Dedifferentiated amniotic fluid mesenchymal stem cell (primary cell): ENCODE results near the gene RAF1.
"Not testable (repeated sequence)": the region's sequence is repeated elsewhere in the genome, so short reads cannot be mapped to it uniquely, and the experiment has no call there.

ENCODE experiments used
- DNase-seq: peaks from one replicate; pipeline ENCODE4 v3.0.0-alpha.2; 2016; ENCODE audit errors: extremely low spot score

The RAF1 gene

DNA sequence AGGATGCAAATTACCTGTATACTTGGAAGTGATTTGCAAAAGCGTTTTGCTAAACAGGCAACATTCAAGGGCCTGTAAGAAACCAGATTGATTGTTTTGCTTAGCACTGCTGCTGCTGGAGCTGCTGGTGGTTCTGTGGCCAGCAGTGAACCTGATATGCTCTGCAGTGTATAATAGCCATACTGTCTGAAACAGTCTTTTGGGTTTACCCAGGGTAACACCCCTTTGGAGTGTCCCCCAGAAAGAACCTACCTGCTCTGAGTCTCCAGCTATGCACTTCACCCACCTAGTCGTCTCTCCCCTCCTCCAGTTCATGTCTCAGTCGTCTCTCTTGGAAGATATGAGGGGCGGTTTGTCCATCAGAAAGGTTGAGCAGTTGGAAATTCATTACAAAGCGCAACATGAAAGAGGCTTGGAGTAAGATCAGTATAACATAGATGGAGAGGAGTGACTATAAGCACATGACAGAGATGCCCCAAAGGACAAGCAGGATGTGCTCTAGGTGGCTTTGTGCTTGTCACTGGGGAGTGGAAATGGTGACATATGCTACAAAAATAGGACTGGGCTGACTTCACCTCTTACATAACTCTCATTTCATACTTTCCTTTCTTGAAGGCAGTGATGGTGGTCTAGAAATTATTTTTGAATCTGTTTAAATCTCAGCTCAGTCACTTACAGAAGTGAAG, 103.3 kb downstream of the RAF1 start:
- DNase-seq = no peak

DNA sequence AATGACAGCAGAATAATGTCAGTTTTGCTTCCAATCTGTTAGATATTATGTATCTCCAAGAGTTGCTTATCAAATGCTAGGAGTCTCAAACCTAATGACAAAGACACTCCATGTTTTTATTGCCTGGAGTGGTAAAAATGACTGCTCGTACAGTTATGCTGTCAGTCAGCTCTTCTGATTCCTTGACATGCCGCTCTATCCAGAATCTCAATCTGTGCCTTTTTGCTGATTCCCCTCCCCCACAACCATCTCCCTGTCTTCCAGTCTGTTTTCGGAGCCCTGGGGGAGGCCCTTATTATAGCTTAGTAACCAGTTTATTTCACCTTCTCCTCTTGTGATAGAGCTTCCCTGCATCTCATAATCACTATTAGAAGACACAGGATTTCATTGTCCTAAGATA, 104.4 kb downstream of the RAF1 start:
- no peak for DNase-seq

DNA sequence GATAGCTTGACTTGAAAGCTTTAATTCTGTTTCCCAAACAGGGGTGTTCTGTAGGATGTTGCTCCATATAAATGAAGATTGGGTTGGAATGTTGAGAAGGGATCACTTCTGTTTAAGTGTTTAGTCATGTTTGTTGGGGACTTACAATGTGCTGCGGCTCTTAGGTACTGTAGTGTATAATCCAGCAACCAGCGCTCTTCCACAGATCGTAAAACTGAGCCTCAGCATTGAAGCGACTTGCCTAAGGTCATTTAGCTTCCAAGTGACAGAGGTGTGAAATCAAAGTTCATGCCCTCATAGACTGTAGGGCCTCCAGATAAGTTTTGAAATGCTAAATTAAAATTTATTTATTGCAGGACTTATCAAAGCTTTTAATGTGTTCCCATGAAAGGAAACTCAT, 105.2 kb downstream of the RAF1 start:
- no peak for DNase-seq

DNA sequence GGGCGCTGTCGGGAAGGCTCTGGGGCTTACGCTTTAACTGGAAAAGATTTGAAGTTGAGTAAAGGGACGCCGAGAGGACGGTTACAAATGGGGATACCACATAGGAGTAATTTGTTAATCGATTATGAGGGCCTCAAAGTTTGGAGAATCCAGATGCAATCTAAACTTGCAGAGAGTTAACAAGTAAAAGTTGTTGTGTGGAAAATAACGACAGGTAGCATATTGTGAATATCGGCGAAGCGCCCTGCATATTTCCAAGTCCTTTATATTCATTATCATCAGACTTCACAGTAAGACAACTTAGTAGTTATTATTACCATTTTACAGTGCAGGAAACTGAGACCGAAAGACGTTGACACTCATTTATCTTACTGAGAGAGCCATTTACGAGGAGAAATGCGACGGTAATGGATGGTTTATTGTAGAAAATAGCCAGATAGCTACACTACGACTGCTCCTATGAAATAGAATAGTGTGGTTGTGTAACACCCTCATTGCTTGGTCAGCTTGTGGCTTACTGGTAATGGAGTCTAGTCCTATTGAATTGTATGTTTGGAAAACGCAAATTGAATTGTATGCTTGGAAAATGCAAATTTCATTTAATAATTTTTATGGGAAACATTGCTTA, 106.3 kb downstream of the RAF1 start:
- peak; percentile 53 for DNase-seq

DNA sequence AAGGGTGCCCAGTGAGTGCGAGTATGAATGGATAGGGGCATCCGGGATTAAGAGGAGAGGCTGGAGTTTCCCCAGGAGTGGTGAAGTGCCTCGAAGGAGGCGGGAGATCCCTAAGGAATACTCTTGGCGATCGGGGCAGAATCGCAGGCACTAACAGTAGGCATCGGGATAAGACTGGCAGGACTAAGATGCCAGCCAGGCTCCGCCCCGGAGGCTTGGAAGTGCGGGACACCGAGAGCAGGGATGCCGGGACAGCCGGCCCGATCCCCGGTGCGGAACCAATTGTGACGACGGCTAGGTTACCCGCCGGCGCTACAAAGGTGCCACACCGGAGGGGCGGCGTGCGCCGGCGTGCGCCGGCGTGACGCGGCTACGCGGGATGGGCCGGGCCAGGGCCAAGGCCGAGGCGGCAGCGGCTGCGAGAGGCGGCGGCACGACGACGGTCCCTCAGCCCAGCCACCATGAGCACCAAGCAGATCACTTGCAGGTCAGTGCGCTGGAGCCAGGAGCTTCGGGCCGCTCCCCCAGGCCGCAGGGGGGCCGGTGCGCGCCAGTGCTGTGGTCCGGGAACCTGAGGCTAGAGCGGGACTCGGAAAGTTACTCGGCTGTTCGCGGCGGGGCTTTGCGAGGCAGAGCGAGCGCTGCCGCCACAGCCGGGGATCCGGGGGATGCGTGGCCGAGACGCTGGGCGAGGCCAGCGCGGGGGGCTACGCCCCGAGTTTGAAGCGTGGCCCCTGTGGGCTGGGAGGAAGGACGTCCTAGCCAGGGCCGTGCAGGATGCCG, 107.0 kb downstream of the RAF1 start, which contains the start of gene MKRN2:
MKRN2 (plus strand) TSS at position 398 of the 783 bp plus-strand sequence; CDS start at position 462, 64 bp downstream.
- DNase-seq = peak; percentile 66

DNA sequence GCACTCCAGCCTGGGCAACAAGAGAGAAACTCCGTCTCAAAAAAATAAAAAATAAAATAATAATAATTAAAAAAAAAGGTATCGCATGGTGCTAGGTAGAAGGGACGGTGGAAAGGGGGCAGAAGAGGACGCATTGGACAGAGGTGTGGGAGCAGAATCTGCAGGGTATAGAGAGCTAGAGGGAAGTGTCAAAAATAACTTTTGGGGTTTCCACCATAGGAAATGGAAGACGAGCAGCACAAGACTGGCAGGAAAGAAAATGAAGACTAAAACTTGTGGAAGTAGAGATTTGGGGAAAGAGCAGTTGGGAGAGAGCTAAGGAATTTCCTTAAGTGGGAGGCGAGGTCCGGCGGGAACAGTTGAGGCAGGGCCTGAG, 107.6 kb downstream of the RAF1 start:
- DNase-seq = peak; percentile 18

DNA sequence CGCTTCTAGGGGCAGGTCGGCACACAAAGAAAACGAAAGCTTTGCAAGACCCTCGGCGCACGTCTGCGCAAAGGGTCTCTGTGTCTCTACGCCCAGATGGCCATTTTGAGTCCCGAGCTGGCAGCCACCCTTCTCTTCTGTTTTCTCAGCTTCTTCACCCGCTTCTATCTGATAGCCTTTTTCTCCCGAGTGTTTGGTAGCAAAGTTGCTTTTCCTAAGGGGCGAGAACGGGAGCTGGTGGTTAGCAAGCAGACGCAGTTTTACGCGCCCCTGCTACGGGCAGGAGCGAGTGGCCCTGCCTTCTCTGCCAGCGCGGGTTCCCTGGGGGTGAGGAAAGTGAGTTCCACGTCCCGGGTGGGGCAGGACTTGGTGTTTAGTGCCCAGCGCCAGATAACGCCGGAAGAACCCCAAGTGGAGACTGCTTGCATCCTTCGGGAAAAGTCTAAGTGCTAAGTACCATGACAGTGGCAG, 110.0 kb downstream of the RAF1 start:
- peak; percentile 16 for DNase-seq

DNA sequence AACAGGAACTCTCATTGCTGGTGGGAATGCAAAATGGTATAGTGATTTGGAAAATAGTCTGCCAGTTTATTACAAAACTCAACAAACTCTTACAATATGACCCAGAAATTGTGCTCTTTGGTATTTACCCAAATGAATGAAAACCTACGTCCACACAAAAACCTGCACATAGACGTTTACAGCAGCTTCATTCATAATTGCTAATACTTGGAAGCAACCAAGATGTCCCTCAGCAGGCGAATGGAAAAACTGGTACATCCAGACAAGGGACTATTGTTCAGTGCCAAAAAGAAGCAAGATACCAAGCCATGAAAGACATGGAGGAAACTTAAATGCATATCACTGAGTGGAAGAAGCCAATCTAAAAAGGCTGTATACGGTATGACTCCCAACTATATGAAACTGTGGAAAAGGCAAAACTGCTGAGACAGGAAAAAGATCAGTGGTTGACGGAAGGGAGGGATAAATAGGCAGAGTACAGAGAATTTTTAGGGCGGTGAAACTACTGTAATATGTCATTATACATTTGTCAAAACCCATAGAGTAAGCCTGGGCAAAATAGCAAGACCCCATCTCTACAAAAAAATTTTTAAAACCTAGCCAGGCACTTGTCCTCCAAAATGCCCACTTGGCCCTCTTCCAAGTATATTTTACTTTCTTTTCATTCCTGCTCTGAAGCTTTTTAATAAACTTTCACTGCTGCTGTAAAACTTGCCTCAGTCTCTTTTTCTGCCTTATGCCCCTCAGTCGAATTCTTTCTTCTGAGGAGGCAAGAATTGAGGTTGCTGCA, 113.8 kb downstream of the RAF1 start:
- no peak for DNase-seq

DNA sequence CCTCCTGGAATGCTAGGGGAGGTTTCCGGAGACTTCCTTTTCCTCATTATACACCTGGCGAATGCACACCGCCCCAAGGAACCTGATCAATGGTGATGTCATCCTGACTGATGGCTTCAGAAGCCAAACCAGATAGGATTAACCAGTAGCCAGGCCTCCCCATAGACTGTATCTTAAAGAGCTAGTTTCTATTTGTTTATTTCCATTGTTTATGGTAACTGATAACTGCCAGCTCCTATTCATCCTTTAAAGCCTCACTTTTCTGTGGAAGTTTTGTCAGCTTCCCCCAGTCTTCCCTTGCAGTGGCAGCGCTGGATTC, 118.5 kb downstream of the RAF1 start, which contains the start of gene MKRN2OS:
MKRN2OS (minus strand) TSS at position 27 of the 319 bp plus-strand sequence. CDS start 35 bp downstream, outside the sequence.
- DNase-seq = no peak

DNA sequence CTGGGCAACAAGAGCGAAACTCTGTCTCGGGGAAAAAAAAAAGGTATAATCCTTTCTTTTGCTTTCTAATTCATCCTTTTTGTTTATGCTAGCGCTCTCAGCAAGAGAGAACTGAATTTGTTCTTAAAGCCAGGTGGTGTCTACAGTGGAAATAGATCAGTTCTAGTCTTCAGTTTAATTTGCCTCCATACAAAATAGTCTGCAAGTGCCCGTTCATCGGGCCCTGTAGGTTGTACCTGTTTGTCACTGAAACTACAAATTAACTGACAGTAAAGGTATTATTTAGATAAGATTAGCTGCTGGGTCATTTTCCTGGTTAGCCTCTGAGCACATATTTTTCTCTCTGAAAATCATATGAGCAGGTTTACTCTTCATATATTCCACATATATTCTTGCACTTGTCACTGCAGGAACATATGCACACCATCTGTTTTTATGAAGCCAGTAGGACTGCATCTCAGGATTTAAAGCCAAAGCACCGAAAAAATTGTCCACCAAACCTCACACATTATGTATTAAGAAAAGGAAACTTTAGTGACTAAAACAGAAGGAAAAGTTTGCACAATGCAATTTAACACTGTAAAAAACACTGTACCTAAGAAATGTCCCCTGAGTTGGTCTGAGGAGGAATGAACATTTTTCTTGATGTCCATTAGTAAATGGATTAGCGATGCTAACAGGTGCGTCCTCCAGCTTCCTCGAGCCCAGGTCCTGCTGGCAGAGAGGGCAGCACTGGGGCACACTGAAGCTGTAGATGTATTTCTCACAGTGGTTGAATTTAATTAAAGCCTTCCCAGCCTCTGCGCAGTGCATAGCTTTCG, 119.1 kb downstream of the RAF1 start:
- DNase-seq = no peak

DNA sequence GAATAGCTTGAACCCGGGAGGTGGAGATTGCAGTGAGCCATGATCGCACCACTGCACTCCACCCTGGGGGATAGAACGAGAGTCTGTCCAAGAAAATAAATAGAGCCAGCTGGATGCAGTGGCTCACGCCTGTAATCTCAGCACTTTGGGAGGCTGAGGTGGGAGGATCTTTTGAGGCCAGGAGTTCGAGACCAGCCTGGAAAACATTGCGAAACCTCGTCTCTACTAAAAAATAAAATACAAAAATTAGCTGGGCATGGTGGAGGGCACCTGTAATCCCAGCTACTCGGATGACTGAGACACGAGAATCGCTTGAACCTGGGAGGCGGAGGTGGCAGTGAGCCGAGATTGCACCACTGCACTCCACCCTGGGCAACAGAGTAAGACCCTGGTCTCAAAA, 120.4 kb downstream of the RAF1 start:
- not testable (repeated sequence) for DNase-seq

DNA sequence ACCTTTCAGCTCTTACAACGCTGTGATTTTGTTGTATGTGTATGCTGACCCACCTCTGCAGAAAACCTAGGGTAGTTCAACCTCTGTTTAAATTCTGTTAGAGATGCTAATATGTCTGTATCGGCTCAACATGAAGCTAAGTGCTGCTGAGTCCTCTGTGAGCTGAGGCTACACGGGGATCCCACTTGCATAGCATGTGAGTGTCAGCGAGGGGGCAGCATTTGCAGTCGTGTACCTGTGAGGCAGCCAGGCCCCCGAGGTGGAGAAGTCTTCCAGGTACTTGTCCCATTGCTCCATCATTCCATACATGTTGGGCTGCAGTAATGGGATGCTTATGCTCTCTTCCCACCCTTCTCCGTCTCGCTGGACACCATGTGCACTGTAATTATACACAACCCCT, 122.3 kb downstream of the RAF1 start:
- no peak for DNase-seq

DNA sequence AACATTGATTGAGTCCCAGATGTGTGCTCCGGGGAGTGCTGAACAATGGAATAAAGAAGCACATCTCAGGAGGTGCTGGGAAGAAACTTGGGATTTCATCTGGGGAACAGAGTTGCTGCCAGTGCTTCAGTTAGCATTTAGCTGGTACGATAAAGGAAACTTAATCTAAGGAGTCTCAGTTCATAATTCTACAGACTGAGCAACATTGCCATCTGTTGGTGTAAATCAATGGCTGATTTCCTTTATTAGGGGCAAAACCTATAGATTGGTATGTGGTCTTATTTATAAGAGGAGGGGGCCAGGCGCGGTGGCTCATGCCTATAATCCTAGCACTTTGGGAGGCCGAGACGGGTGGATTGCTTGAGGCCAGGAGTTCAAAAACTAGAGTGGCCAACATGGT, 127.5 kb downstream of the RAF1 start:
- DNase-seq = no peak
